ENCODE data around the gene NCOA7.
"Not testable (repeated sequence)": the region's sequence is repeated elsewhere in the genome, so short reads cannot be mapped to it uniquely, and the experiment has no call there.

NCOA7 gene

GRCh38 chr6:125753218-125753936 lies 37.4 kb upstream of the NCOA7 start:
- DNase-seq (ENCODE audit: extremely low read depth in 1 of 2, low read depth in 1 of 2) = no peak

GRCh38 chr6:125753937-125754259 lies 36.9 kb upstream of the NCOA7 start:
- no peak for DNase-seq (ENCODE audit: extremely low read depth in 1 of 2, low read depth in 1 of 2)

- no peak for DNase-seq (ENCODE audit: extremely low read depth in 1 of 2, low read depth in 1 of 2)
Observed at GRCh38 chr6:125754566-125754965, 36.2 kb upstream of the NCOA7 start.

- DNase-seq (ENCODE audit: extremely low read depth in 1 of 2, low read depth in 1 of 2) = no peak
Observed at GRCh38 chr6:125759184-125759902, 31.4 kb upstream of the NCOA7 start.

GRCh38 chr6:125759959-125760457 lies 30.8 kb upstream of the NCOA7 start:
- no peak for DNase-seq (ENCODE audit: extremely low read depth in 1 of 2, low read depth in 1 of 2)

GRCh38 chr6:125764121-125764671 lies 26.6 kb upstream of the NCOA7 start:
- DNase-seq (ENCODE audit: extremely low read depth in 1 of 2, low read depth in 1 of 2) = no peak

GRCh38 chr6:125765944-125766343 lies 24.8 kb upstream of the NCOA7 start:
- no peak for DNase-seq (ENCODE audit: extremely low read depth in 1 of 2, low read depth in 1 of 2)

- no peak for DNase-seq (ENCODE audit: extremely low read depth in 1 of 2, low read depth in 1 of 2)
Observed at GRCh38 chr6:125766641-125767040, 24.1 kb upstream of the NCOA7 start.

GRCh38 chr6:125769147-125769783 lies 21.5 kb upstream of the NCOA7 start:
- DNase-seq (ENCODE audit: extremely low read depth in 1 of 2, low read depth in 1 of 2) = no peak

- no peak for DNase-seq (ENCODE audit: extremely low read depth in 1 of 2, low read depth in 1 of 2)
Observed at GRCh38 chr6:125773387-125774341, 17.1 kb upstream of the NCOA7 start.

- not testable (repeated sequence) for DNase-seq (ENCODE audit: extremely low read depth in 1 of 2, low read depth in 1 of 2)
Observed at GRCh38 chr6:125776107-125776826, 14.5 kb upstream of the NCOA7 start.

GRCh38 chr6:125779924-125780539 lies 10.7 kb upstream of the NCOA7 start:
- peak; percentile 58 to 74 for DNase-seq (ENCODE audit: extremely low read depth in 1 of 2, low read depth in 1 of 2)

- DNase-seq (ENCODE audit: extremely low read depth in 1 of 2, low read depth in 1 of 2) = no peak
Observed at GRCh38 chr6:125780540-125781313, 10.0 kb upstream of the NCOA7 start.

- no peak for DNase-seq (ENCODE audit: extremely low read depth in 1 of 2, low read depth in 1 of 2)
Observed at GRCh38 chr6:125781314-125781868, 9.4 kb upstream of the NCOA7 start.

GRCh38 chr6:125784365-125784764 lies 6.4 kb upstream of the NCOA7 start:
- DNase-seq (ENCODE audit: extremely low read depth in 1 of 2, low read depth in 1 of 2) = no peak

GRCh38 chr6:125787791-125788190 lies 3.0 kb upstream of the NCOA7 start:
- no peak for DNase-seq (ENCODE audit: extremely low read depth in 1 of 2, low read depth in 1 of 2)

- DNase-seq (ENCODE audit: extremely low read depth in 1 of 2, low read depth in 1 of 2) = no peak
Observed at GRCh38 chr6:125789167-125789566, 1.6 kb upstream of the NCOA7 start.
